ENCODE data around the gene MPRIP.

GRCh38 chr17:17242246-17242645, 200.0 kb downstream of the MPRIP start:
- TF ChIP-seq POLR2A (IDR thresholded peaks at IDR 0.05): no peak
- no peak for TF ChIP-seq CTCF (IDR thresholded peaks at IDR 0.05)
